Mesodermal cell (in vitro differentiated cells): Measurements from ENCODE around the gene GLI3.

Experiments
- H3K27ac ChIP-seq: 2 replicates; pipeline ENCODE4 v1.7.0; 2013; ENCODE audit warnings: mild to moderate bottlenecking, low read depth, low read length, moderate library complexity; ENCODE audit not compliant: severe bottlenecking
- H3K36me3 ChIP-seq: 2 replicates; pipeline ENCODE4 v1.7.1; 2013; ENCODE audit warnings: mild to moderate bottlenecking, low read length, moderate library complexity; ENCODE audit not compliant: control insufficient read depth, insufficient read depth
- H3K4me1 ChIP-seq: one replicate; pipeline ENCODE4 v1.7.1; 2013; ENCODE audit warnings: mild to moderate bottlenecking, low read length; ENCODE audit not compliant: insufficient read depth, control insufficient read depth, poor library complexity, severe bottlenecking
- H3K4me3 ChIP-seq: 2 replicates; pipeline ENCODE4 v1.7.0; 2013; ENCODE audit warnings: low read length, control low read depth, mild to moderate bottlenecking; ENCODE audit not compliant: insufficient read depth, poor library complexity, severe bottlenecking; ENCODE audit errors: extremely low read depth
- H3K9me3 ChIP-seq: 2 replicates; pipeline ENCODE4 v1.7.1; 2013; ENCODE audit warnings: mild to moderate bottlenecking, low read length, moderate library complexity; ENCODE audit not compliant: control insufficient read depth
- WGBS, 2 experiments: methylation state at CpG; one replicate each; pipeline ENCODE4 v1.1.5; 2013; ENCODE audit warnings: missing lambda C conversion rate in 2 of 2; ENCODE audit not compliant: insufficient coverage in 2 of 2; 5-methylcytosine and 5-hydroxymethylcytosine counted together

The GLI3 gene

GRCh38 chr7:42176724-42177101 lies 60.3 kb downstream of the GLI3 start:
- Histone ChIP-seq H3K9me3 (no peaks in the 10 kb centered on the region), H3K4me3 (no peak overlapping the region), H3K4me1 (no peaks in the 10 kb centered on the region), H3K36me3 (peaks cover 53% of the 10 kb centered on the region), H3K27ac (no peak overlapping the region)
- WGBS, 2 experiments: 78 to 80% methylated on average over 1 of the region's 3 CpGs

GRCh38 chr7:42175834-42176723 lies 60.9 kb downstream of the GLI3 start:
- Histone ChIP-seq H3K36me3 (peaks cover 56% of the 10 kb centered on the region), H3K9me3 (no peaks in the 10 kb centered on the region), H3K4me1 (no peaks in the 10 kb centered on the region), H3K27ac (no peak overlapping the region), H3K4me3 (no peak overlapping the region)
- WGBS, 2 experiments: 94 to 100% methylated on average over 3 to 4 of the region's 4 CpGs

GRCh38 chr7:42174391-42174912 lies 62.6 kb downstream of the GLI3 start:
- Histone ChIP-seq H3K27ac (no peak overlapping the region), H3K9me3 (no peaks in the 10 kb centered on the region), H3K36me3 (peaks cover 51% of the 10 kb centered on the region), H3K4me3 (no peak overlapping the region), H3K4me1 (no peaks in the 10 kb centered on the region)
- 93 to 97% methylated on average over 16 to 20 of the region's 20 CpGs for whole genome bisulfite sequencing, 2 experiments

GRCh38 chr7:42170724-42171123 lies 66.3 kb downstream of the GLI3 start:
- Histone ChIP-seq H3K9me3 (no peaks in the 10 kb centered on the region), H3K4me1 (no peaks in the 10 kb centered on the region), H3K27ac (no peak overlapping the region), H3K36me3 (peaks cover 47% of the 10 kb centered on the region), H3K4me3 (no peak overlapping the region)

- Histone ChIP-seq H3K4me3 (no peak overlapping the region), H3K9me3 (no peaks in the 10 kb centered on the region), H3K36me3 (peaks cover 37% of the 10 kb centered on the region), H3K4me1 (no peaks in the 10 kb centered on the region), H3K27ac (no peak overlapping the region)
- WGBS, 2 experiments: 92 to 94% methylated on average over 4 to 6 of the region's 8 CpGs
These were observed 68.5 kb downstream of the GLI3 start for GRCh38 chr7:42168512-42168911.

GRCh38 chr7:42167631-42168236 lies 69.3 kb downstream of the GLI3 start:
- Histone ChIP-seq H3K27ac (no peak overlapping the region), H3K4me1 (peaks cover 6% of the 10 kb centered on the region), H3K36me3 (peaks cover 35% of the 10 kb centered on the region), H3K4me3 (no peak overlapping the region), H3K9me3 (no peaks in the 10 kb centered on the region)

- Histone ChIP-seq H3K4me1 (peaks cover 9% of the 10 kb centered on the region), H3K36me3 (peaks cover 30% of the 10 kb centered on the region)
- WGBS, 2 experiments: no CpG with 5 or more reads among the region's 2 CpGs
These were observed 69.8 kb downstream of the GLI3 start for GRCh38 chr7:42167206-42167605.

GRCh38 chr7:42164881-42165428 lies 72.1 kb downstream of the GLI3 start:
- WGBS, 2 experiments: 76 to 96% methylated on average over 3 to 4 of the region's 5 CpGs
- Histone ChIP-seq H3K4me1 (peaks cover 9% of the 10 kb centered on the region), H3K4me3 (no peak overlapping the region), H3K9me3 (no peaks in the 10 kb centered on the region), H3K36me3 (peaks cover 28% of the 10 kb centered on the region), H3K27ac (no peak overlapping the region)

More at GRCh38 chr7:42167206-42167605, 69.8 kb downstream of the GLI3 start:
- Histone ChIP-seq H3K27ac (no peak overlapping the region), H3K9me3 (no peaks in the 10 kb centered on the region), H3K4me3 (no peak overlapping the region)

GRCh38 chr7:42162560-42163325 lies 74.3 kb downstream of the GLI3 start:
- Histone ChIP-seq H3K27ac (no peak overlapping the region), H3K9me3 (no peaks in the 10 kb centered on the region), H3K36me3 (peaks cover 23% of the 10 kb centered on the region), H3K4me1 (peaks cover 12% of the 10 kb centered on the region), H3K4me3 (no peak overlapping the region)
- 89 to 90% methylated on average over 6 of the region's 7 CpGs for WGBS, 2 experiments

GRCh38 chr7:42161719-42162118 lies 75.3 kb downstream of the GLI3 start:
- 88 to 100% methylated on average over 1 to 2 of the region's 2 CpGs for WGBS, 2 experiments
- no peak overlapping the region for H3K27ac ChIP-seq
- no peak overlapping the region for H3K4me3 ChIP-seq
- H3K4me1 ChIP-seq: peaks cover 19% of the 10 kb centered on the region
- peaks cover 28% of the 10 kb centered on the region for H3K36me3 ChIP-seq
- H3K9me3 ChIP-seq: no peaks in the 10 kb centered on the region
